PFSK-1 (cell line): ENCODE data around the gene RAD51B.

Source experiments
- FOXP2 ChIP-seq: optimal IDR thresholded peaks from 2 replicates; pipeline ENCODE3; 2011; ENCODE audit warnings: borderline replicate concordance, control low read depth, inconsistent platforms; ENCODE audit not compliant: insufficient read depth; ENCODE audit errors: extremely low read length, extremely low read depth
- POLR2AphosphoS5 ChIP-seq: IDR thresholded peaks from 2 replicates; pipeline ENCODE4 v1.6.1; 2012; ENCODE audit warnings: low read depth, mild to moderate bottlenecking, control low read depth, low read length, moderate library complexity
- SIN3A ChIP-seq: IDR thresholded peaks from 2 replicates; pipeline ENCODE4 v1.6.1; 2012; ENCODE audit warnings: mild to moderate bottlenecking, low read length, moderate library complexity, borderline replicate concordance; ENCODE audit not compliant: insufficient read depth
- TAF1 ChIP-seq: IDR thresholded peaks from 2 replicates; pipeline ENCODE4 v1.6.1; 2012; ENCODE audit warnings: low read length, control low read depth, borderline replicate concordance; ENCODE audit not compliant: insufficient read depth
- TF ChIP-seq, protein P1 (sequence below), 2 experiments: IDR thresholded peaks; 2 replicates each; pipeline versions ENCODE4 v1.6.1 to v1.8.0; 2011 to 2012; ENCODE audit warnings: low read depth in 2 of 2, low read length in 2 of 2, control low read depth in 1 of 2, inconsistent platforms in 1 of 2, mild to moderate bottlenecking in 1 of 2, moderate library complexity in 1 of 2; ENCODE audit not compliant: insufficient read depth in 1 of 2

Gene RAD51B

DNA sequence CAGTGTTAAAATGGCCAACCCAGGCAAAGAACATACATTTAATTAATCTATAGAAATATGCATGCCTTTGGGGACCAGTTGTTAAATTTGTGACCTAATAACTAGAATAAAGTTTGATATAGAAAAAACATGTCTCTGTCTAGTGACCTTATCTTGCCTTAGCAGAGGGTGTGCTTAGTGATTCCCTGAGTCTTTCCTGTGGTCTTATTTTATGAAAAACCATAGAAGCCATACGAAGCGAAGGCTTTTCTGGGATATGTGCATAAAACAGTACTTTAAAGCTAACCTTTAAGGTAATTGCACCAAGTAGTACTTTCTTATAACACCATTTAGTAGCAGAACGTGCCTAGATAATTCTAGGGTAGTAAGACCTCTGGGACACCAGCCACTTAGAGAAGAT, 593.9 kb downstream of the RAD51B start:
- TF ChIP-seq, protein P1, sequence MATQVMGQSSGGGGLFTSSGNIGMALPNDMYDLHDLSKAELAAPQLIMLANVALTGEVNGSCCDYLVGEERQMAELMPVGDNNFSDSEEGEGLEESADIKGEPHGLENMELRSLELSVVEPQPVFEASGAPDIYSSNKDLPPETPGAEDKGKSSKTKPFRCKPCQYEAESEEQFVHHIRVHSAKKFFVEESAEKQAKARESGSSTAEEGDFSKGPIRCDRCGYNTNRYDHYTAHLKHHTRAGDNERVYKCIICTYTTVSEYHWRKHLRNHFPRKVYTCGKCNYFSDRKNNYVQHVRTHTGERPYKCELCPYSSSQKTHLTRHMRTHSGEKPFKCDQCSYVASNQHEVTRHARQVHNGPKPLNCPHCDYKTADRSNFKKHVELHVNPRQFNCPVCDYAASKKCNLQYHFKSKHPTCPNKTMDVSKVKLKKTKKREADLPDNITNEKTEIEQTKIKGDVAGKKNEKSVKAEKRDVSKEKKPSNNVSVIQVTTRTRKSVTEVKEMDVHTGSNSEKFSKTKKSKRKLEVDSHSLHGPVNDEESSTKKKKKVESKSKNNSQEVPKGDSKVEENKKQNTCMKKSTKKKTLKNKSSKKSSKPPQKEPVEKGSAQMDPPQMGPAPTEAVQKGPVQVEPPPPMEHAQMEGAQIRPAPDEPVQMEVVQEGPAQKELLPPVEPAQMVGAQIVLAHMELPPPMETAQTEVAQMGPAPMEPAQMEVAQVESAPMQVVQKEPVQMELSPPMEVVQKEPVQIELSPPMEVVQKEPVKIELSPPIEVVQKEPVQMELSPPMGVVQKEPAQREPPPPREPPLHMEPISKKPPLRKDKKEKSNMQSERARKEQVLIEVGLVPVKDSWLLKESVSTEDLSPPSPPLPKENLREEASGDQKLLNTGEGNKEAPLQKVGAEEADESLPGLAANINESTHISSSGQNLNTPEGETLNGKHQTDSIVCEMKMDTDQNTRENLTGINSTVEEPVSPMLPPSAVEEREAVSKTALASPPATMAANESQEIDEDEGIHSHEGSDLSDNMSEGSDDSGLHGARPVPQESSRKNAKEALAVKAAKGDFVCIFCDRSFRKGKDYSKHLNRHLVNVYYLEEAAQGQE (IDR thresholded peaks at IDR 0.05; ENCODE audit: insufficient read depth in 1 of 2, low read depth in 2 of 2, low read length in 2 of 2), result no peak
- TF ChIP-seq POLR2AphosphoS5 (no peak), FOXP2 (no peak), SIN3A (no peak), TAF1 (no peak)

DNA sequence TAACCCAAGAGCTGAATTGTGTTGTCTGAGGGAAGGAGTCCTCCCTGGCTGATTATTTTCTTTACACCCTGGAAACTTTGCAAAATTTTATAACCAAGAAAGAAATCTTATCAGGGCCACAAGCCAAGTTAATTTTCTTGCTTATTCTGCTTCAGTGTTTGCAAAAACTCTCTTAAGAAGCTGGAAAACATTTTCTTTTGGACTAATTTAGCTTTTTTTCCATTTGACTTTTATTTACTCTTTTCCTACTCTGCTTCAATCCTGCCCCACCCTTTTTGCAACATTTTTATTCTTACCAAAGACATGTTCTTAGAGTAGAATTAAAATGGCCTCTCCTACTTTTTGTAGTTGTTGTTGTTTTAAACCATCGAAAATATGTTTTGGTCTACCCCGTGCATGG, 594.5 kb downstream of the RAD51B start:
- no peak for TF ChIP-seq FOXP2
- no peak for TF ChIP-seq POLR2AphosphoS5
- TF ChIP-seq, protein P1 (IDR thresholded peaks at IDR 0.05; ENCODE audit: insufficient read depth in 1 of 2, low read depth in 2 of 2, low read length in 2 of 2), result no peak
- TF ChIP-seq TAF1, result no peak
- TF ChIP-seq SIN3A, result no peak

DNA sequence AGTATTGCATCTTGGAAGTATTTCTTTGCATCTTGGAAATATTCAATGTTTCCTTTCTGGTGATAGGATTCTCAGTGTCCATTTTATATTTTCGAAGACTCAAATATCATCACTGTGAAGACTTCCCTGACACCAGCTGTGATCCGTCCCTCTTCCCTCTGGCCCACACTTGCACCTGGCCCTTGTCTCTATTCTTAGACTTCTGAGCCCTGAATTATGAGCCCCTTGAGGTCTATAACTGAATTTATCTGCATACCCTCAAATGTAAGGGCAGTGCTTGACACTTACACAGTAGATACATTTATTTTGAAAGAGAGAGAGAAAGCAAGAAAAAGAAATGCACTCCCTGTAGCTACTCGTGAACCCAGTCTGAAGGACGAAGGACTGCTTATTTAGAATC, 596.6 kb downstream of the RAD51B start:
- no peak for TF ChIP-seq FOXP2

DNA sequence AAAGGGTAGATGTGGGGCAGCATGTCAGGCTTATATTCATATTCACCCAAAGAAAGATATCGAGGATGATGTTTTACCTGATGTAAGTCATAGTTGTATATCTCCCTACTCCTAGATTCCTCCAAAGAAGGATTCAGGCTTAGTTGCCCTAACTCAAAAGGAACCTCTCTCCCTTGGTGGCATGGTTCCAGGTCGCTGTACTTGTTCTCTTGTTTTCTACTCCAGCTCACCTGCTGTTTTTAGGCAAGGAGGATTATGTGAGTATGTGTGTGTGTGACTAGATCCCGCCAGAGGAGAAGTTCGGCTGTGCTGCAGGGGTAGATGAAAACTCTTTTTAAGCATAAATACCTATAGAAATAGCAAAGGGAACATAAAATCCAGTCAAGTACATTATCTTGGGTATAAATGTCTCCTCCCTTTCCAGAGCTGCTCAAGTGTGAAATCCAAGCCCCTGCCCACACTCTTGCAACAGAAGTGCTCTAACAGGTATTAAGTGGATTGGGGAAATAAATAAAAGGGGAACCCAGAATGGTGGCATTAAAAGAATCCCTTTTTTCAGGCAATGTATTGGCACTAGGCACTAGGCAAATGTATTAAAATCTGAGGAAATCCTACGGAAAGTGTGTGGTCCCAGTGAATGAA, 597.6 kb downstream of the RAD51B start:
- TF ChIP-seq FOXP2 (no peak), TAF1 (no peak), POLR2AphosphoS5 (no peak), SIN3A (no peak)
- TF ChIP-seq, protein P1 (IDR thresholded peaks at IDR 0.05; ENCODE audit: insufficient read depth in 1 of 2, low read depth in 2 of 2, low read length in 2 of 2), result no peak

DNA sequence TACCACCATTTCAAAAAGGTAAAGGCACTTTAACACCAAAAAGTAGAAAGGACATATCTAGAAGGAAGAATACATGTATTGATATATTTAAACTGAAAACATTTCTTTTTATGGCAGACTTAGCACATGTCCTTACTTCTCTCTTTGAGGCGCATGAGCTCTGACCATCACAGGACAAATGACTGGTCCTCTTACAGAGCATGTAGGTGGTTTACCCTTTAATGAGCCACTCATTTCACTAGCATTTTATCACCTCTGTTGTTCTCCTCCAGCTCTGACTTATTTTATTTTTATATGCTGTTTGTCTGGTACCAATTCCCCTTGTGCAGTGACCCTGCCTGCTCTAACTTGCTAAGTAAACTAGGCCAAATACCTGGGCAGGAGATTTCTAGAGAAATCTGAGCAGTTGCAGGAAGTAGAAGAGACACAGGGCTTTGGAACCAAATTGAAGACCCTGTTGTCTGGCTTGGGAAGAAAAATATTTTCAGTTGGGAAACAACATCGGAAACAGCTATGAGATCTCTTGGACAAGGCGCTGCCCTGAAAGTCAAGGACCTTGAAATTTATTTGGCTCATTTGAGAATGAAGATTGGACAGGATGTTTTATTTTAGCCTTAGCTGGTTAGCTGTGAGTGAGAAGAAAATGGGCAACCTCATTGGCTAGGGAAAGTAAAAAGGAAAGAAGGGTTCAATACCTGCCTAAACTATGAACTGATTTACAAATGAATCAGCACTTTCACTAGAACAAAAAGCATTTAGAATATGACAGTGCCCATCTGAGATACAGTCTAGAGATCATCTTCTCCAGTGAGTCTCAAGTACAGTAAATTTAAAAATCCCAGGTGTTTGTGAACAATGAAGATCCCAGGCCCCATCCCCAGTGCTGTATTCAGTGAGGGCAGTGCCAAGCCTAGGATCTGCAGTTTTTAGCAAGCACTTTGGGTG, 598.9 kb downstream of the RAD51B start:
- TF ChIP-seq TAF1 (no peak), POLR2AphosphoS5 (no peak), SIN3A (no peak), FOXP2 (no peak)
- TF ChIP-seq, protein P1 (IDR thresholded peaks at IDR 0.05; ENCODE audit: insufficient read depth in 1 of 2, low read depth in 2 of 2, low read length in 2 of 2), result no peak
